IMR-90 (cell line): Measurements from ENCODE around the gene MDC1. TPM values are rescaled to one million over a fixed set of nuclear protein-coding genes. Genes with fewer than 3 reads are reported as not detected.

Source experiments
- ATAC-seq: fragments of 200-7000 bp; cut with Tn5 transposase; 2 replicates; pipeline ENCODE4 v1.9.1; 2020; ENCODE audit warnings: low read depth, mild to moderate bottlenecking, moderate library complexity
- BruUV-seq: library from RNA; stranded (reverse); fragments of 400-500 nt; replicated peaks from 2 replicates; lab custom pipeline; 2021; lab: Mats Ljungman, UMichigan
- CTCF ChIA-PET: fragments of 300-600 bp; formaldehyde crosslinking; extraction: SDS; loops from one replicate; lab custom pipeline; 2021; ENCODE audit warnings: antibody characterized with exemption; lab: Yijun Ruan, JAX
- POLR2A ChIA-PET: fragments of 300-600 bp; sonication (Branson Sonifier 250); formaldehyde crosslinking; loops from one replicate; lab custom pipeline; 2022; ENCODE audit warnings: antibody characterized with exemption; ENCODE audit not compliant: unreplicated experiment; lab: Charles Lee
- DNase-seq: peaks from one replicate; pipeline ENCODE4 v3.0.0; 2013
- H2AFZ ChIP-seq: replicated peaks from 2 replicates; pipeline ENCODE3; 2013; ENCODE audit warnings: low read length, mild to moderate bottlenecking; ENCODE audit not compliant: poor library complexity
- H2AK5ac ChIP-seq: 2 replicates; pipeline ENCODE4 v1.6.1; 2013; ENCODE audit warnings: low read depth, low read length, inconsistent platforms
- H2AK9ac ChIP-seq: replicated peaks from 2 replicates; pipeline ENCODE3; 2013; ENCODE audit warnings: mild to moderate bottlenecking, low read depth, low read length, moderate library complexity; ENCODE audit not compliant: poor library complexity
- H2BK120ac ChIP-seq: 2 replicates; pipeline ENCODE4 v1.6.1; 2013; ENCODE audit warnings: low read depth, low read length, inconsistent platforms
- H2BK15ac ChIP-seq: 3 replicates; pipeline ENCODE4 v1.6.1; 2013; ENCODE audit warnings: low read depth, low read length, inconsistent platforms
- H2BK20ac ChIP-seq: 2 replicates; pipeline ENCODE4 v1.6.1; 2013; ENCODE audit warnings: low read depth, mild to moderate bottlenecking, inconsistent platforms, low read length, moderate library complexity
- H2BK5ac ChIP-seq: 2 replicates; pipeline ENCODE4 v1.6.1; 2013; ENCODE audit warnings: mild to moderate bottlenecking, low read depth, low read length, inconsistent platforms; ENCODE audit not compliant: poor library complexity, severe bottlenecking
- H3K14ac ChIP-seq: replicated peaks from 2 replicates; pipeline ENCODE4 v1.6.1; 2013; ENCODE audit warnings: low read depth, low read length, inconsistent platforms
- H3K18ac ChIP-seq: 2 replicates; pipeline ENCODE4 v1.6.1; 2013; ENCODE audit warnings: low read depth, low read length, control low read depth
- H3K23ac ChIP-seq: 2 replicates; pipeline ENCODE4 v1.6.1; 2013; ENCODE audit warnings: low read depth, low read length, inconsistent platforms
- H3K27ac ChIP-seq: 2 replicates; pipeline ENCODE4 v1.5.1; 2013; ENCODE audit warnings: mild to moderate bottlenecking, control low read depth, low read length; ENCODE audit not compliant: insufficient read depth
- H3K27me3 ChIP-seq: 2 replicates; pipeline ENCODE4 v1.6.1; 2013; ENCODE audit warnings: low read length; ENCODE audit not compliant: control insufficient read depth, insufficient read depth
- H3K36me3 ChIP-seq: 2 replicates; pipeline ENCODE4 v1.6.1; 2013; ENCODE audit warnings: low read length, mixed read lengths; ENCODE audit not compliant: control insufficient read depth, insufficient read depth
- H3K4ac ChIP-seq: 2 replicates; pipeline ENCODE4 v1.6.1; 2013; ENCODE audit warnings: low read depth, low read length, inconsistent platforms
- H3K4me1 ChIP-seq: 2 replicates; pipeline ENCODE4 v1.6.1; 2013; ENCODE audit warnings: low read length, mixed read lengths; ENCODE audit not compliant: control insufficient read depth, insufficient read depth
- H3K4me2 ChIP-seq: 2 replicates; pipeline ENCODE4 v1.6.1; 2013; ENCODE audit warnings: low read depth, mild to moderate bottlenecking, control low read depth, low read length, moderate library complexity
- H3K4me3 ChIP-seq: 2 replicates; pipeline ENCODE4 v1.5.1; 2013; ENCODE audit warnings: low read depth, mild to moderate bottlenecking, control low read depth, low read length, moderate library complexity; ENCODE audit not compliant: insufficient read depth
- H3K56ac ChIP-seq: 2 replicates; pipeline ENCODE4 v1.6.1; 2013; ENCODE audit warnings: low read length, inconsistent platforms; ENCODE audit not compliant: insufficient read depth; ENCODE audit errors: extremely low read depth
- H3K79me1 ChIP-seq, 2 experiments: 2 replicates each; pipeline ENCODE4 v1.6.1; 2013; ENCODE audit warnings: low read length in 2 of 2, inconsistent platforms in 1 of 2, low read depth in 1 of 2
- H3K9ac ChIP-seq: 2 replicates; pipeline ENCODE4 v1.6.1; 2013; ENCODE audit warnings: low read depth, low read length, control low read depth
- H3K9me1 ChIP-seq: 2 replicates; pipeline ENCODE4 v1.6.1; 2013; ENCODE audit warnings: low read length, inconsistent platforms; ENCODE audit not compliant: insufficient read depth
- H3K9me3 ChIP-seq: 2 replicates; pipeline ENCODE4 v1.6.1; 2013; ENCODE audit warnings: low read length; ENCODE audit not compliant: control insufficient read depth, insufficient read depth
- H4K20me1 ChIP-seq: 2 replicates; pipeline ENCODE4 v1.6.1; 2013; ENCODE audit warnings: low read length, inconsistent platforms; ENCODE audit not compliant: insufficient read depth
- H4K5ac ChIP-seq: 2 replicates; pipeline ENCODE4 v1.6.1; 2013; ENCODE audit warnings: mild to moderate bottlenecking, low read depth, low read length, control low read depth
- H4K8ac ChIP-seq, 2 experiments: 2 replicates each; pipeline ENCODE4 v1.6.1; 2013; ENCODE audit warnings: low read depth in 2 of 2, low read length in 2 of 2, control low read depth in 1 of 2, inconsistent platforms in 1 of 2
- H4K91ac ChIP-seq: 2 replicates; pipeline ENCODE4 v1.6.1; 2013; ENCODE audit warnings: low read depth, low read length, inconsistent platforms; ENCODE audit not compliant: insufficient read depth
- BHLHE40 ChIP-seq: fragments of 150-350 bp; IDR thresholded peaks from 2 replicates; pipeline ENCODE4 v1.6.1; 2016; ENCODE audit warnings: mild to moderate bottlenecking, low read depth, low read length
- CEBPB ChIP-seq: IDR thresholded peaks from 2 replicates; pipeline ENCODE4 v1.6.1; 2012; ENCODE audit warnings: low read depth, low read length, improper control_type of control experiment
- CTCF ChIP-seq: conservative IDR thresholded peaks from 2 replicates; pipeline ENCODE4 v1.5.1; 2012; ENCODE audit warnings: mild to moderate bottlenecking, low read depth, low read length, improper control_type of control experiment
- ELK1 ChIP-seq: fragments of 150-350 bp; IDR thresholded peaks from 2 replicates; pipeline ENCODE4 v1.6.1; 2016; ENCODE audit warnings: low read depth, mild to moderate bottlenecking, low read length, moderate library complexity, borderline replicate concordance
- FOS ChIP-seq: fragments of 150-350 bp; IDR thresholded peaks from 2 replicates; pipeline ENCODE4 v1.6.1; 2016; ENCODE audit warnings: low read depth, low read length
- MAFK ChIP-seq: IDR thresholded peaks from 2 replicates; pipeline ENCODE4 v1.6.1; 2012; ENCODE audit warnings: low read depth, low read length, improper control_type of control experiment
- MAZ ChIP-seq: IDR thresholded peaks from 2 replicates; pipeline ENCODE4 v1.6.1; 2012; ENCODE audit warnings: low read depth, mild to moderate bottlenecking, low read length, improper control_type of control experiment, moderate library complexity, borderline replicate concordance
- MXI1 ChIP-seq: IDR thresholded peaks from 2 replicates; pipeline ENCODE4 v1.6.1; 2012; ENCODE audit warnings: low read depth, mild to moderate bottlenecking, low read length, moderate library complexity, borderline replicate concordance
- POLR2A ChIP-seq: IDR thresholded peaks from 2 replicates; pipeline ENCODE4 v1.6.1; 2012; ENCODE audit warnings: mild to moderate bottlenecking, low read depth, low read length
- RAD21 ChIP-seq: IDR thresholded peaks from 2 replicates; pipeline ENCODE4 v1.6.1; 2012; ENCODE audit warnings: low read length, improper control_type of control experiment
- RCOR1 ChIP-seq: IDR thresholded peaks from 2 replicates; pipeline ENCODE4 v1.6.1; 2012; ENCODE audit warnings: mild to moderate bottlenecking, low read length, improper control_type of control experiment; ENCODE audit not compliant: insufficient replicate concordance
- RFX5 ChIP-seq: IDR thresholded peaks from 2 replicates; pipeline ENCODE4 v1.8.0; 2012; ENCODE audit warnings: low read depth, mild to moderate bottlenecking, low read length, moderate library complexity
- SMC3 ChIP-seq: fragments of 150-350 bp; IDR thresholded peaks from 2 replicates; pipeline ENCODE4 v1.6.1; 2016; ENCODE audit warnings: low read depth, mild to moderate bottlenecking, antibody characterized with exemption, low read length, moderate library complexity
- USF2 ChIP-seq: fragments of 150-350 bp; IDR thresholded peaks from 2 replicates; pipeline ENCODE4 v1.6.1; 2017; ENCODE audit warnings: mild to moderate bottlenecking, antibody characterized with exemption, low read length, low read depth
- WGBS, 2 experiments: methylation state at CpG; one replicate each; pipeline versions ENCODE4 v1.1.5 to v1.1.7; 2013; ENCODE audit warnings: missing lambda C conversion rate in 2 of 2; ENCODE audit not compliant: insufficient read length in 1 of 2; ENCODE audit errors: extremely low coverage in 2 of 2; 5-methylcytosine and 5-hydroxymethylcytosine counted together
- dilution Hi-C: fragments of 300-500 bp; cut with HindIII; formaldehyde crosslinking; loops from one replicate; pipeline ENCODE4 v1.14.3; 2018; ENCODE audit warnings: low sequenced_read_pairs; ENCODE audit not compliant: unreplicated experiment
- in situ Hi-C: fragments of 300-500 bp; cut with MboI; formaldehyde crosslinking; loops from 3 replicates; pipeline ENCODE4 v1.14.3; 2019; ENCODE audit warnings: low sequenced_read_pairs, inconsistent platforms, mixed read lengths
- intact Hi-C: fragments of 100-400 bp; cut with micrococcal nuclease; formaldehyde crosslinking; loops from 2 replicates; pipeline ENCODE4 v1.10.0; 2022
- polyA plus RNA-seq, 3 experiments: library from polyadenylated mRNA; depleted of rRNA; stranded (reverse); fragments of >200 nt; gene quantifications; 2 replicates each; pipeline ENCODE4 v1.2.3, GENCODE V29; 2012; ENCODE audit warnings: low replicate concordance in 1 of 3
- total RNA-seq: library from RNA; depleted of rRNA; stranded (reverse); fragments of >200 nt; gene quantifications from 2 replicates; pipeline ENCODE4 v1.2.3, GENCODE V29; 2012

The MDC1 gene
- total and polyA plus RNA-seq, 2 of the 4 experiments (the other 2 are of a cell fraction), result 4.5 to 12.1 TPM

- Histone ChIP-seq H4K8ac (no peak overlapping the region), H3K23ac (peak overlapping the region; percentile 25; the same call in 1 of the 2 replicates), H4K20me1 (peaks cover 14% of the 10 kb centered on the region), H4K5ac (no peak overlapping the region), H3K4ac (no peak overlapping the region), H2AK9ac (no peak overlapping the region), H3K9ac (no peak overlapping the region), H2BK20ac (no peak overlapping the region), H3K27me3 (no peaks in the 10 kb centered on the region), H3K79me1 (peaks cover 40 to 86% of the 10 kb centered on the region in 2 experiments), H2AK5ac (no peak overlapping the region), H2BK15ac (no peak overlapping the region), H4K91ac (no peak overlapping the region), H2AFZ (no peak overlapping the region), H3K9me3 (no peaks in the 10 kb centered on the region), H3K14ac (no peak overlapping the region), H3K36me3 (peaks cover 64% of the 10 kb centered on the region), H3K9me1 (peaks cover 11% of the 10 kb centered on the region), H3K4me1 (peaks cover 13% of the 10 kb centered on the region), H2BK120ac (no peak overlapping the region), H3K4me3 (no peak overlapping the region), H3K18ac (no peak overlapping the region), H3K4me2 (no peak overlapping the region), H3K27ac (no peak overlapping the region), H3K56ac (no peak overlapping the region), H2BK5ac (no peak overlapping the region)
- ChIA-PET CTCF (interaction anchor here (0.6 kb wide), 1 partner anchor 10 kb away, joined by 3 read pairs; no protein-coding TSS in a partner anchor), POLR2A (no interaction called here)
- ATAC-seq, result no peak
- TF ChIP-seq CTCF (no peak), SMC3 (no peak), RAD21 (no peak), MXI1 (no peak), CEBPB (no peak), MAZ (no peak), POLR2A (no peak), USF2 (no peak), FOS (no peak), BHLHE40 (no peak), ELK1 (no peak), RFX5 (no peak), RCOR1 (no peak), MAFK (no peak)
- no peak for DNase-seq
- dilution Hi-C loops, result no loop called here
- in situ Hi-C loops, result no loop called here
- no TSS peak for BruUV-seq
- intact Hi-C loops, result no loop called here
- 100% methylated on average over 3 of the region's 6 CpGs; no CpG with 5 or more reads in 1 of the 2 experiments for WGBS, 2 experiments
Observed at GRCh38 chr6:30738532-30738931, 21.5 kb upstream of the MDC1 start.
